ENCODE measurements around the gene CTPS2. TPM values are rescaled to one million over a fixed set of nuclear protein-coding genes. Genes with fewer than 3 reads are reported as not detected.

Gene CTPS2
- total RNA-seq, 3 donors from 2014 or later = 12.3 to 26.3 (median 21.0) TPM

DNA sequence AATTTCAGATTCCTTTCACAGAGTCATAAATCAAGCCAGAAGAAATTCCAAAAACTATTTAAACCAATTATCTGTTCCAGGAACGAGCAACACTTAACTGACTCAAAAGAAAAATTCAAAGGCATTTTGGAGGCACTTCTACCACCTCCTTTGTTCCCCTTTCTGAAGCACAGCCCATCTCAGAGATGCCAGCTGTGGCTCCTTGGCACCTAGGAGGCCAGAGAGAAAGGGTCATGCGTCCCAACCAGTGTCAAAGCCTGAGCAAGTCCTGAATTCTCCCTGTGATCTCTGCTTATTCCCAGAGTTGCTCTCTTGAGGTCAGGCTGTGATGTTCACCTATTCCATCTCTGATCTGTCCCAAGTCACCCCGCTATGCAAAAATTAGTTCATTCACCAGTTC lies 167.5 kb downstream of the CTPS2 start:
- Histone ChIP-seq H3K27me3 (peaks cover 0 to 10% of the 10 kb centered on the region in 2 donors), H3K4me3 (no peak overlapping the region), H3K9me3 (no peaks in the 10 kb centered on the region), H3K36me3 (no peaks in the 10 kb centered on the region), H3K4me1 (no peaks in the 10 kb centered on the region), H3K27ac (no peak overlapping the region)
- DNase-seq (ENCODE audit: low spot score in 2 of 2) = no peak
- intact Hi-C loops (cut with DNase I; ENCODE audit: low total_unique reads) = loop anchor here (5.0 to 10.0 kb wide), 2 partner anchors 367 to 790 kb away; no protein-coding TSS in a partner anchor
- TF ChIP-seq, protein P1, sequence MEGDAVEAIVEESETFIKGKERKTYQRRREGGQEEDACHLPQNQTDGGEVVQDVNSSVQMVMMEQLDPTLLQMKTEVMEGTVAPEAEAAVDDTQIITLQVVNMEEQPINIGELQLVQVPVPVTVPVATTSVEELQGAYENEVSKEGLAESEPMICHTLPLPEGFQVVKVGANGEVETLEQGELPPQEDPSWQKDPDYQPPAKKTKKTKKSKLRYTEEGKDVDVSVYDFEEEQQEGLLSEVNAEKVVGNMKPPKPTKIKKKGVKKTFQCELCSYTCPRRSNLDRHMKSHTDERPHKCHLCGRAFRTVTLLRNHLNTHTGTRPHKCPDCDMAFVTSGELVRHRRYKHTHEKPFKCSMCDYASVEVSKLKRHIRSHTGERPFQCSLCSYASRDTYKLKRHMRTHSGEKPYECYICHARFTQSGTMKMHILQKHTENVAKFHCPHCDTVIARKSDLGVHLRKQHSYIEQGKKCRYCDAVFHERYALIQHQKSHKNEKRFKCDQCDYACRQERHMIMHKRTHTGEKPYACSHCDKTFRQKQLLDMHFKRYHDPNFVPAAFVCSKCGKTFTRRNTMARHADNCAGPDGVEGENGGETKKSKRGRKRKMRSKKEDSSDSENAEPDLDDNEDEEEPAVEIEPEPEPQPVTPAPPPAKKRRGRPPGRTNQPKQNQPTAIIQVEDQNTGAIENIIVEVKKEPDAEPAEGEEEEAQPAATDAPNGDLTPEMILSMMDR (IDR thresholded peaks at IDR 0.05) = no peak
- no peak for TF ChIP-seq POLR2A (IDR thresholded peaks at IDR 0.05)
- no peak for TF ChIP-seq POLR2AphosphoS5 (IDR thresholded peaks at IDR 0.05)

Other genes with a start within 250 kb of the CTPS2 start
- gene S100G, start 62.5 kb downstream of the CTPS2 start, total RNA-seq = 1 to 10 TPM in 1 of 3 donors, not detected in 2; 1.6 TPM
- 10 to 100 TPM; 17.4 to 30.4 (median 26.2) TPM for gene SYAP1, start 6.9 kb upstream of the CTPS2 start, total RNA-seq
- gene TXLNG, start 73.8 kb upstream of the CTPS2 start, total RNA-seq = 10 to 100 TPM; 23.7 to 31.5 (median 25.2) TPM
- gene RBBP7, start 157.7 kb upstream of the CTPS2 start, total RNA-seq = 10 to 100 TPM; 79.3 to 89.5 (median 86.4) TPM
- gene REPS2, start 234.0 kb upstream of the CTPS2 start, total RNA-seq = 10 to 100 TPM in 2 of 3 donors, 1 to 10 TPM in 1; 9.6 to 21.4 (median 13.1) TPM

Data from breast epithelium (tissue), 4 donors.